Activated CD8-positive, alpha-beta T cell treated with anti-CD3 and anti-CD28 coated beads for 36 hours (primary cell): Measurements from ENCODE around the gene CRACDL. TPM values are rescaled to one million over a fixed set of nuclear protein-coding genes. Genes with fewer than 3 reads are reported as not detected.

Experiments used
- ATAC-seq: fragments of 200-7000 bp; cut with Tn5 transposase; one replicate; pipeline ENCODE4 v1.10.0; 2021; ENCODE audit warnings: mild to moderate bottlenecking, moderate library complexity
- CTCF ChIA-PET: fragments of 350-600 bp; sonication (Branson Sonifier 250); formaldehyde crosslinking; loops from one replicate; lab custom pipeline; 2021; ENCODE audit warnings: antibody characterized with exemption; lab: Charles Lee
- POLR2A ChIA-PET: fragments of 350-600 bp; sonication (Branson Sonifier 250); formaldehyde crosslinking; loops from one replicate; lab custom pipeline; 2021; ENCODE audit warnings: antibody characterized with exemption; lab: Charles Lee
- DNase-seq: peaks from one replicate; pipeline ENCODE4 v3.0.0-alpha.2; 2020
- H3K27ac Mint-ChIP-seq: one replicate; pipeline ENCODE4 v1.8.0; 2021; ENCODE audit warnings: mild to moderate bottlenecking, mixed read lengths
- H3K27me3 Mint-ChIP-seq: one replicate; pipeline ENCODE4 v1.8.0; 2021; ENCODE audit warnings: mixed read lengths
- H3K36me3 Mint-ChIP-seq: one replicate; pipeline ENCODE4 v1.8.0; 2021; ENCODE audit warnings: low read depth, mixed read lengths
- H3K4me1 Mint-ChIP-seq: one replicate; pipeline ENCODE4 v1.8.0; 2021; ENCODE audit warnings: low read depth, mixed read lengths
- H3K4me3 Mint-ChIP-seq: one replicate; pipeline ENCODE4 v1.8.0; 2021; ENCODE audit warnings: mild to moderate bottlenecking, moderate library complexity, mixed read lengths
- H3K9me3 Mint-ChIP-seq: one replicate; pipeline ENCODE4 v1.8.0; 2021; ENCODE audit warnings: mixed read lengths
- intact Hi-C: fragments of 100-400 bp; cut with micrococcal nuclease; formaldehyde crosslinking; loops from one replicate; pipeline ENCODE4 v1.10.0; 2022
- total RNA-seq, 2 experiments: library from RNA; stranded (reverse); gene quantifications; one replicate each; pipeline ENCODE4 v1.2.3, GENCODE V29; 2021
- TF ChIP-seq, protein P1 (sequence below): fragments of 200-600 bp; IDR thresholded peaks from one replicate; pipeline ENCODE4 v1.8.0; 2022; ENCODE audit warnings: antibody characterized with exemption, mild to moderate bottlenecking

The CRACDL gene
- total RNA-seq, 2 experiments from 2014 or later, result 0.09 to 0.38 TPM

DNA sequence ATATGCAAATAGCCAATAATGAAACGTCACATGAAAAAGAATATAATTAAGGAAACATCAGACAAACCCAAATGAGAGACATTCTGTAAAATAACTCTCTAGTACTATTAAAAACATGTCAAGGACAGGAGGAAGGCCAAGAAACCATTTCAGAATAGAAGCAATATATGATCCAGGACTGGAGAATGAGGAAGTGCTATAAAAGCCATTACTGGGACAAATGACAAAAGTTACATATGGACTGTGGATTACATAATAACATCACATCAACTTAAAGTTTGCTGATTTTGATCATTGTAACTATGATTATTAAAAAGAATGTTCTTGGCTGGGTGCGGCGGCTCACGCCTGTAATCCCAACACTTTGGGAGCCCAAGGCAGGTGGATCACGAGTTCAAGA is 81.3 kb downstream of the CRACDL start:
- ChIA-PET CTCF (no interaction called here), POLR2A (no interaction called here)
- no peak for DNase-seq
- H3K27me3 Mint-ChIP-seq, result peaks cover 4% of the 10 kb centered on the region
- TF ChIP-seq, protein P1, sequence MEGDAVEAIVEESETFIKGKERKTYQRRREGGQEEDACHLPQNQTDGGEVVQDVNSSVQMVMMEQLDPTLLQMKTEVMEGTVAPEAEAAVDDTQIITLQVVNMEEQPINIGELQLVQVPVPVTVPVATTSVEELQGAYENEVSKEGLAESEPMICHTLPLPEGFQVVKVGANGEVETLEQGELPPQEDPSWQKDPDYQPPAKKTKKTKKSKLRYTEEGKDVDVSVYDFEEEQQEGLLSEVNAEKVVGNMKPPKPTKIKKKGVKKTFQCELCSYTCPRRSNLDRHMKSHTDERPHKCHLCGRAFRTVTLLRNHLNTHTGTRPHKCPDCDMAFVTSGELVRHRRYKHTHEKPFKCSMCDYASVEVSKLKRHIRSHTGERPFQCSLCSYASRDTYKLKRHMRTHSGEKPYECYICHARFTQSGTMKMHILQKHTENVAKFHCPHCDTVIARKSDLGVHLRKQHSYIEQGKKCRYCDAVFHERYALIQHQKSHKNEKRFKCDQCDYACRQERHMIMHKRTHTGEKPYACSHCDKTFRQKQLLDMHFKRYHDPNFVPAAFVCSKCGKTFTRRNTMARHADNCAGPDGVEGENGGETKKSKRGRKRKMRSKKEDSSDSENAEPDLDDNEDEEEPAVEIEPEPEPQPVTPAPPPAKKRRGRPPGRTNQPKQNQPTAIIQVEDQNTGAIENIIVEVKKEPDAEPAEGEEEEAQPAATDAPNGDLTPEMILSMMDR, result no peak
- no peak for ATAC-seq
- no peaks in the 10 kb centered on the region for H3K4me1 Mint-ChIP-seq
- H3K36me3 Mint-ChIP-seq, result no peaks in the 10 kb centered on the region
- H3K9me3 Mint-ChIP-seq, result peaks cover 23% of the 10 kb centered on the region
- H3K27ac Mint-ChIP-seq, result no peak overlapping the region
- intact Hi-C loops, result no loop called here
- H3K4me3 Mint-ChIP-seq, result no peak overlapping the region

DNA sequence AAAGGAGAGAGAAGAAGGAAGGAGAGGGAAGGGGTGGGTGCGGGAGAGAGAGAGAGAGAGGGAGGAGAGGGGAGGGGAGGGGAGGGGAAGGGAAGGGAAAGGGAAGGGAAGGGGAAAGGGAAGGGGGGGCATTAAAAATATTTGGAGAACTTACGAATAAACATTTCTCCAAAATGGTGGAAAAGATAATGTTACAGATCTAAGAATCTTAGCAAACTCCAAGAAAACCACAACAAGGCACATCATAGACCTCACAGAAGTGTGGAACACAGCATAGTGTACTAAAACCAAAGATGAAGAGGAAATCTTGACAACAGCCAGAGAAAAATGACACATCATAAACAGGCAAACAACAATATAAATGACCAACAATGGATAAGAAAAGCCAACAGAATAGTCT is 83.1 kb downstream of the CRACDL start:
- intact Hi-C loops, result no loop called here
- POLR2A ChIA-PET, result no interaction called here
- no peak for ATAC-seq

DNA sequence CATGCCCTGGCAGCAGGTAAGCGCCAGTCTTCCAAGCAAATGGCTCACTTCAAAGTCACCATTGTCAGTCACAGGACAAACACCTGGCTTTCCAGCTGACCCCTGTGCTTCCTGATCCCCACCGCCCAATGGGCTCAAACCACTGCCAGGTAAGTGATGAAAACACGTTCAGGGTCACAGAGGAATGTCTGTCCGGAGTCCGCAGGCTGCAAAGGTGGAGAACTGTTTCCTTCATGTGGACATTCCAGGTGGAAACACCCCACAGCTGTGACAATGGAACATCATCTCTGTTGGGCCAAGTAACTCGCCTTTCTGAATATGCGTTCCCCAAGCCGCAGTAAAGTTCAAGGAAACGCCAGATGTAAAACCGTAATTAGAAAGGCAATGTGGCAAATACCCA is 86.0 kb downstream of the CRACDL start:
- intact Hi-C loops, result no loop called here
- ChIA-PET POLR2A (no interaction called here), CTCF (no interaction called here)
- TF ChIP-seq, protein P1, result no peak
- Mint-ChIP-seq H3K4me1 (no peaks in the 10 kb centered on the region), H3K4me3 (no peak overlapping the region), H3K9me3 (peaks cover 2% of the 10 kb centered on the region), H3K27ac (no peak overlapping the region), H3K27me3 (peaks cover 4% of the 10 kb centered on the region), H3K36me3 (no peaks in the 10 kb centered on the region)
- ATAC-seq (no peak), DNase-seq (no peak)

More for the DNA sequence above, 83.1 kb downstream of the CRACDL start:
- Mint-ChIP-seq H3K9me3 (peaks cover 15% of the 10 kb centered on the region), H3K27me3 (peaks cover 4% of the 10 kb centered on the region), H3K4me3 (no peak overlapping the region), H3K4me1 (no peaks in the 10 kb centered on the region), H3K27ac (no peak overlapping the region), H3K36me3 (no peaks in the 10 kb centered on the region)
- TF ChIP-seq, protein P1, result no peak
- DNase-seq, result no peak
- CTCF ChIA-PET, result no interaction called here

DNA sequence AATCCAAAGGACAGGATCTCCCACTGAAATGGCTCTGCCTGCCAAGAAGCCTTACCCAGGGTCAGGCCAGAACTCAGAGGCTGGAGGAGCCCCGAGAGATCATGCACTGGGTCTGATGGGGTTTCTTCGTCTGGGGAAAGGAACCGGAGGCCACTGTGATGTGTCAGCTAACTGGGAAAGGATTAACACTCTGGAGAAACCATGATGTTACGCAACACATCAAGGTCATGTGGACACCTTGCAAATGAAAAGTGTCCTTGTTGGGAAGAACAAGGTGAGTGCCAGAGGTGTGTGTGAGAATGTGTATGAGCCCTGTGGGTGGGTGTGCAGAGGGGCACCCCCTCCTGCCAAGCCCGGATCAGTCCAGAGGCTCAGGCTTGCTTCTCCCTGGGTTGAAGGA is 86.9 kb downstream of the CRACDL start:
- CTCF ChIA-PET, result no interaction called here
- Mint-ChIP-seq H3K36me3 (no peaks in the 10 kb centered on the region), H3K4me1 (no peaks in the 10 kb centered on the region), H3K4me3 (no peak overlapping the region), H3K27ac (no peak overlapping the region), H3K9me3 (no peaks in the 10 kb centered on the region), H3K27me3 (peaks cover 4% of the 10 kb centered on the region)
- TF ChIP-seq, protein P1, result no peak
- DNase-seq (no peak), ATAC-seq (no peak)
- intact Hi-C loops, result loop anchor here (10.0 kb wide), 1 partner anchor 434 kb away; no protein-coding TSS in a partner anchor
- POLR2A ChIA-PET, result no interaction called here

DNA sequence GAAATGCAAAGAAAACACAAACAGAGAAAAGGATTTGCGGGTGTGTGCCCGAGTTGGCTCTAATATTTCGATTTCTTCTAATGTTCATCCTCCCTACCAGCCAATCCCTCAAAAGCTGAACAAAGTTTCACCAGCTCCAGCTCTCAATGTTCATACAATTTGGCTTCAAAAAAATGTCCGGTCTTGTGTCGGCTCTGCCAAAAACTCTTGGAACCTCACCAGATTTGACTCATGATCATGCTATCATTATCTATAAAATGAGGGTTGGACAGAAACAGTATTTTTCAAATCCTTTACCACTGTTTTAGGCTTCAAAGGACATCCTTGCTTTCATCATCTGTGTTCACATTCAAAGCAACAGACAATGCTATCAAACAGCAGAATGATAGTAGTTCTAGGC is 88.2 kb downstream of the CRACDL start:
- Mint-ChIP-seq H3K4me1 (no peaks in the 10 kb centered on the region), H3K36me3 (no peaks in the 10 kb centered on the region), H3K4me3 (no peak overlapping the region), H3K9me3 (no peaks in the 10 kb centered on the region), H3K27me3 (peaks cover 4% of the 10 kb centered on the region), H3K27ac (no peak overlapping the region)
- no peak for ATAC-seq
- TF ChIP-seq, protein P1, result no peak
- CTCF ChIA-PET, result interaction anchor here (1.1 kb wide), 1 partner anchor 27 kb away, joined by 4 read pairs; no protein-coding TSS in a partner anchor
- DNase-seq, result no peak
- POLR2A ChIA-PET, result interaction anchor here (0.9 to 1.8 kb wide), 2 partner anchors 9 to 332 kb away, joined by 3 to 5 read pairs; no protein-coding TSS in a partner anchor
- intact Hi-C loops, result loop anchor here (10.0 kb wide), 1 partner anchor 433 kb away; no protein-coding TSS in a partner anchor
